NCI-H2227 treated with DMSO at 0.1 percent for 48 hours (cell line): Measurements from ENCODE around the gene MEGF10.

ENCODE experiments used
- DNase-seq: peaks from one replicate; lab custom pipeline; 2025; lab: John Stamatoyannopoulos, UW

MEGF10 gene

GRCh38 chr5:127440831-127441230, 150.2 kb downstream of the MEGF10 start:
- DNase-seq, result no peak

- DNase-seq, result peak; percentile 4
Observed at GRCh38 chr5:127441799-127442484, 151.3 kb downstream of the MEGF10 start.

- DNase-seq, result no peak
Observed at GRCh38 chr5:127444171-127444570, 153.6 kb downstream of the MEGF10 start.

GRCh38 chr5:127445328-127445727, 154.7 kb downstream of the MEGF10 start:
- DNase-seq, result no peak

GRCh38 chr5:127446626-127447025, 156.0 kb downstream of the MEGF10 start:
- no peak for DNase-seq

GRCh38 chr5:127447827-127448226, 157.2 kb downstream of the MEGF10 start:
- no peak for DNase-seq

- no peak for DNase-seq
Observed at GRCh38 chr5:127450046-127450445, 159.4 kb downstream of the MEGF10 start.

- DNase-seq, result no peak
Observed at GRCh38 chr5:127451096-127451495, 160.5 kb downstream of the MEGF10 start.

- DNase-seq, result no peak
Observed at GRCh38 chr5:127452626-127453025, 162.0 kb downstream of the MEGF10 start.

- no peak for DNase-seq
Observed at GRCh38 chr5:127471211-127471610, 180.6 kb downstream of the MEGF10 start.

- no peak for DNase-seq
Observed at GRCh38 chr5:127472700-127473099, 182.1 kb downstream of the MEGF10 start.

- DNase-seq, result no peak
Observed at GRCh38 chr5:127486471-127486870, 195.9 kb downstream of the MEGF10 start.

GRCh38 chr5:127492854-127493738, 202.5 kb downstream of the MEGF10 start:
- peak; percentile 68 for DNase-seq

- no peak for DNase-seq
Observed at GRCh38 chr5:127498548-127498947, 208.0 kb downstream of the MEGF10 start.

GRCh38 chr5:127505905-127506304, 215.3 kb downstream of the MEGF10 start:
- no peak for DNase-seq

GRCh38 chr5:127506616-127507015, 216.0 kb downstream of the MEGF10 start:
- no peak for DNase-seq

GRCh38 chr5:127508644-127509373, 218.2 kb downstream of the MEGF10 start:
- no peak for DNase-seq
